Measurements from ENCODE around the gene TNKS1BP1. TPM values are rescaled to one million over a fixed set of nuclear protein-coding genes. Genes with fewer than 3 reads are reported as not detected.
"Not testable (repeated sequence)": the region's sequence is repeated elsewhere in the genome, so short reads cannot be mapped to it uniquely, and the experiment has no call there.

TNKS1BP1 gene
- total and polyA plus RNA-seq, 8 donors, result 63.4 to 172 (median 80.8) TPM

GRCh38 chr11:57340039-57340615 lies 15.4 kb upstream of the TNKS1BP1 start:
- no peak for TF ChIP-seq CTCF (IDR thresholded peaks at IDR 0.05)
- no peaks in the 10 kb centered on the region for H3K9me3 ChIP-seq
- no peaks in the 10 kb centered on the region for H3K36me3 ChIP-seq
- no peak for FAIRE-seq
- ATAC-seq, result no peak
- 36 to 44% methylated on average over 12 of the region's 12 CpGs for WGBS, 2 donors
- intact Hi-C loops (cut with DNase I), result loop anchor here in 2 of 3 donors (5.0 to 10.0 kb wide), 5 partner anchors 65 to 307 kb away; partner anchors contain the start of gene YPEL4 (in 2 of the 2)
- DNase-seq, result peak in 1 of 6 donors; percentile 8
- H3K27me3 ChIP-seq, result no peaks in the 10 kb centered on the region
- no peak overlapping the region for H3K4me3 ChIP-seq
- H3K27ac ChIP-seq, result no peak overlapping the region
- peaks cover 0 to under 1% (median under 1%) of the 10 kb centered on the region in 3 donors for H3K4me1 ChIP-seq

GRCh38 chr11:57339328-57339727 lies 14.6 kb upstream of the TNKS1BP1 start:
- FAIRE-seq (no peak), ATAC-seq (no peak), DNase-seq (peak in 1 of 6 donors; percentile 0)
- Histone ChIP-seq H3K27me3 (no peaks in the 10 kb centered on the region), H3K4me1 (peaks cover 0 to 6% (median 3%) of the 10 kb centered on the region in 3 donors), H3K36me3 (no peaks in the 10 kb centered on the region), H3K9me3 (no peaks in the 10 kb centered on the region), H3K27ac (no peak overlapping the region), H3K4me3 (no peak overlapping the region)
- 75% methylated on average over 5 of the region's 5 CpGs for WGBS, 2 donors
- TF ChIP-seq CTCF (IDR thresholded peaks at IDR 0.05), result no peak
- intact Hi-C loops (cut with DNase I), result no loop called here

- Histone ChIP-seq H3K27ac (no peak within 1 kb of the TSS), H3K4me1 (peaks cover 3 to 9% (median 4%) of the 10 kb centered on the region in 3 donors), H3K36me3 (peaks cover 0 to 2% (median 0%) of the 10 kb centered on the region in 3 donors), H3K27me3 (no peaks in the 10 kb centered on the region), H3K4me3 (no peak within 1 kb of the TSS), H3K9me3 (no peaks in the 10 kb centered on the region)
- intact Hi-C loops (cut with DNase I), result no loop called here
- DNase-seq (peak in 1 of 6 donors; percentile 9), ATAC-seq (no peak), FAIRE-seq (no peak)
- TF ChIP-seq CTCF (IDR thresholded peaks at IDR 0.05), result no peak
- 44 to 51% methylated on average over 4 of the region's 4 CpGs for WGBS, 2 donors
Observed at GRCh38 chr11:57338142-57338541, 13.4 kb upstream of the TNKS1BP1 start, which contains the start of gene P2RX3. TSS of gene P2RX3 (plus strand) at chr11:57338352. CDS start at chr11:57338551, 199 bp downstream.

- H3K27me3 ChIP-seq; H3K4me3 ChIP-seq; DNase-seq; H3K4me1 ChIP-seq; H3K9me3 ChIP-seq; ATAC-seq; FAIRE-seq; H3K27ac ChIP-seq; intact Hi-C loops (cut with DNase I): not testable (repeated sequence)
- peaks cover 0 to 13% (median 11%) of the 10 kb centered on the region in 3 donors for H3K36me3 ChIP-seq
- 88 to 90% methylated on average over 6 of the region's 6 CpGs for WGBS, 2 donors
Observed at GRCh38 chr11:57336856-57337255, 12.1 kb upstream of the TNKS1BP1 start.

GRCh38 chr11:57336111-57336666 lies 11.4 kb upstream of the TNKS1BP1 start:
- no peak for ATAC-seq
- peaks cover 0 to 18% (median 17%) of the 10 kb centered on the region in 3 donors for H3K36me3 ChIP-seq
- H3K4me3 ChIP-seq, result peak overlapping the region; percentile 82 to 94 (median 84)
- intact Hi-C loops (cut with DNase I), result no loop called here
- peak overlapping the region; percentile 65 to 82 (median 73) for H3K27ac ChIP-seq
- H3K9me3 ChIP-seq, result no peaks in the 10 kb centered on the region
- no peaks in the 10 kb centered on the region for H3K27me3 ChIP-seq
- no peak for FAIRE-seq
- DNase-seq, result peak in 1 of 6 donors; percentile 5
- TF ChIP-seq CTCF (IDR thresholded peaks at IDR 0.05), result no peak
- peaks cover 3 to 9% (median 4%) of the 10 kb centered on the region in 3 donors for H3K4me1 ChIP-seq
- 22 to 26% methylated on average over 12 of the region's 12 CpGs for WGBS, 2 donors

Measured in pancreas (tissue), 10 donors.